Ascending aorta (tissue), 2 donors: ENCODE measurements around the gene CABCOCO1. TPM values are rescaled to one million over a fixed set of nuclear protein-coding genes. Genes with fewer than 3 reads are reported as not detected.
"Not testable (repeated sequence)": the region's sequence is repeated elsewhere in the genome, so short reads cannot be mapped to it uniquely, and the experiment has no call there.

ENCODE experiments used
- DNase-seq, 2 donors: peaks; one replicate each; pipeline ENCODE4 v3.0.0-alpha.2; 2019; ENCODE audit warnings: low spot score in 2 of 2
- H3K27ac ChIP-seq, 2 donors: fragments of 200-600 bp; sonication (generic); one replicate each; pipeline ENCODE4 v1.5.1; 2016 to 2017; ENCODE audit warnings: mild to moderate bottlenecking in 1 of 2
- H3K27me3 ChIP-seq: fragments of 200-600 bp; sonication (generic); one replicate; pipeline ENCODE4 v1.5.1; 2017
- H3K36me3 ChIP-seq, 2 donors: fragments of 200-600 bp; sonication (generic); one replicate each; pipeline ENCODE4 v1.5.1; 2016
- H3K4me1 ChIP-seq, 2 donors: fragments of 200-600 bp; sonication (generic); one replicate each; pipeline ENCODE4 v1.5.1; 2016 to 2017; ENCODE audit warnings: mild to moderate bottlenecking in 1 of 2
- H3K4me3 ChIP-seq, 2 donors: fragments of 200-600 bp; sonication (generic); one replicate each; pipeline ENCODE4 v1.5.1; 2016 to 2017; ENCODE audit warnings: mild to moderate bottlenecking in 1 of 2
- H3K9me3 ChIP-seq, 2 donors: fragments of 200-600 bp; sonication (generic); one replicate each; pipeline ENCODE4 v1.5.1; 2016
- intact Hi-C: fragments of 100-400 bp; cut with DNase I; formaldehyde crosslinking; loops from one replicate; pipeline ENCODE4 v1.15.1; 2023
- total RNA-seq: library from RNA; depleted of rRNA; stranded (reverse); fragments of >200 nt; gene quantifications from one replicate; pipeline ENCODE4 v1.1.0, GENCODE V29; 2016
- TF ChIP-seq, protein P1 (sequence below), 3 experiments: fragments of 200-600 bp in 2 of 3; fragments of 450-650 bp in 1 of 3; sonication (generic) in 2 of 3; IDR thresholded peaks; one replicate each; pipeline ENCODE4 v1.5.1; 2016 to 2019; ENCODE audit warnings: antibody characterized with exemption in 3 of 3, mild to moderate bottlenecking in 1 of 3, moderate library complexity in 1 of 3

CABCOCO1 gene
- total RNA-seq, 1 donor from 2014 or later, result not detected

DNA sequence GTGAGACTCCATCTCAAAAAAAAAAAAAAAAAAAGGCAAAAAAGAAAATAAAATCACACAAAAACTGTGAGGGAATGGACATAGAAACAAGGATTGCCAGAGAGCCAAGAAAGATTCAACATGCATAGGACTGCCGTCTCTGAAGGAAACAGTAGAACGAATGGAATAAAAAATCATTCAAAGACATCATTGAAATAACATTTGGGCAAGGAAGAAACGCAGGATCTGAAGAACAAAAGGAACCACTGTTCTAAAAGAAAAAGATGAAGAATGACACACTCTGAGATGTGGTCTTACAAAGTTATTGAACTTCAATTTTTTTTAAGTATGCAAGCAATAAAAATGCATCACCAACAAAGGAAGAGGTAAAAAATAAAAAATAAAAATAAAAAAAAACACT, 57.2 kb downstream of the CABCOCO1 start:
- TF ChIP-seq, protein P1, sequence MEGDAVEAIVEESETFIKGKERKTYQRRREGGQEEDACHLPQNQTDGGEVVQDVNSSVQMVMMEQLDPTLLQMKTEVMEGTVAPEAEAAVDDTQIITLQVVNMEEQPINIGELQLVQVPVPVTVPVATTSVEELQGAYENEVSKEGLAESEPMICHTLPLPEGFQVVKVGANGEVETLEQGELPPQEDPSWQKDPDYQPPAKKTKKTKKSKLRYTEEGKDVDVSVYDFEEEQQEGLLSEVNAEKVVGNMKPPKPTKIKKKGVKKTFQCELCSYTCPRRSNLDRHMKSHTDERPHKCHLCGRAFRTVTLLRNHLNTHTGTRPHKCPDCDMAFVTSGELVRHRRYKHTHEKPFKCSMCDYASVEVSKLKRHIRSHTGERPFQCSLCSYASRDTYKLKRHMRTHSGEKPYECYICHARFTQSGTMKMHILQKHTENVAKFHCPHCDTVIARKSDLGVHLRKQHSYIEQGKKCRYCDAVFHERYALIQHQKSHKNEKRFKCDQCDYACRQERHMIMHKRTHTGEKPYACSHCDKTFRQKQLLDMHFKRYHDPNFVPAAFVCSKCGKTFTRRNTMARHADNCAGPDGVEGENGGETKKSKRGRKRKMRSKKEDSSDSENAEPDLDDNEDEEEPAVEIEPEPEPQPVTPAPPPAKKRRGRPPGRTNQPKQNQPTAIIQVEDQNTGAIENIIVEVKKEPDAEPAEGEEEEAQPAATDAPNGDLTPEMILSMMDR (IDR thresholded peaks at IDR 0.05), result no peak
- no peaks in the 10 kb centered on the region for H3K36me3 ChIP-seq
- no peak overlapping the region for H3K27ac ChIP-seq
- no peaks in the 10 kb centered on the region for H3K4me1 ChIP-seq
- no peaks in the 10 kb centered on the region for H3K27me3 ChIP-seq
- H3K9me3 ChIP-seq, result no peaks in the 10 kb centered on the region
- DNase-seq, result no peak
- intact Hi-C loops, result no loop called here
- no peak overlapping the region for H3K4me3 ChIP-seq

- Histone ChIP-seq H3K27me3 (no peaks in the 10 kb centered on the region), H3K4me3 (no peak overlapping the region), H3K27ac (no peak overlapping the region), H3K4me1 (no peaks in the 10 kb centered on the region), H3K36me3 (no peaks in the 10 kb centered on the region), H3K9me3 (no peaks in the 10 kb centered on the region)
- TF ChIP-seq, protein P1 (IDR thresholded peaks at IDR 0.05), result no peak
- intact Hi-C loops, result no loop called here
- no peak for DNase-seq
Observed at GRCh38 chr10:61721431-61721830, 58.7 kb downstream of the CABCOCO1 start.

DNA sequence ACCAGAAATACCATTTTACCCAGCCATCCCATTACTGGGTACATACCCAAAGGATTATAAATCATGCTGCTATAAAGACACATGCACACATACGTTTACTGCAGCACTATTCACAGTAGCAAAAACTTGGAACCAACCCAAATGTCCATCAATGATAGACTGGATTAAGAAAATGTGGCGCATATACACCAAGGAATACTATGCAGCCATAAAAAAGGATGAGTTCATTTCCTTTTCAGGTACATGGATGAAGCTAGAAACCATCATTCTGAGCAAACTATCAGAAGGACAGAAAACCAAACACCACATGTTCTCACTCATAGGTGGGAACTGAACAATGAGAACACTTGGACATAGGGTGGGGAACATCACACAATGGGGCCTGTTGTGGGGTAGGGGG, 62.5 kb downstream of the CABCOCO1 start:
- H3K27me3 ChIP-seq, H3K4me1 ChIP-seq, H3K9me3 ChIP-seq, DNase-seq, H3K4me3 ChIP-seq, H3K27ac ChIP-seq, intact Hi-C loops, H3K36me3 ChIP-seq: not testable (repeated sequence)

- Histone ChIP-seq H3K36me3 (no peaks in the 10 kb centered on the region), H3K27me3 (no peaks in the 10 kb centered on the region), H3K4me1 (no peaks in the 10 kb centered on the region), H3K27ac (no peak overlapping the region), H3K9me3 (no peaks in the 10 kb centered on the region), H3K4me3 (no peak overlapping the region)
- intact Hi-C loops, result no loop called here
- no peak for DNase-seq
- TF ChIP-seq, protein P1 (IDR thresholded peaks at IDR 0.05), result no peak
Observed at GRCh38 chr10:61729596-61729995, 66.9 kb downstream of the CABCOCO1 start.

DNA sequence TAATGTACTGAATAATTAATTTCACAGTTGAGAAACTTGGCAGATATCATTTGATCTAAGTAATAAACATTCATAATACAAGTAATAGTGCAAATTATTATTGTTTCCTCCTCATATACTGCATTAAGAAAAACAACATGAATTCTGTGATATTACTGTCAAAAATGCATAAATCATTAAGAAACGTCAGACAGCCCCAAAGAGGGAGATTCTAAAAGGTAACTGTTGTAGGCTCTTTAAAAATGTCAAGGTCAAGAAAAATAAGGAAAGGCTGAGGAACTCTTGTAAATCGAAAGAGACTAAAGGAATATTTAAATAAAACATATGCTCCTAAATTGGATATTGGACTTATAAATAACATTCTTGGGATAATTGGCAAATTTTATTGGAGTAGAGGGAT, 67.9 kb downstream of the CABCOCO1 start:
- no peaks in the 10 kb centered on the region for H3K36me3 ChIP-seq
- H3K4me1 ChIP-seq, result no peaks in the 10 kb centered on the region
- H3K4me3 ChIP-seq, result no peak overlapping the region
- no peak overlapping the region for H3K27ac ChIP-seq
- TF ChIP-seq, protein P1 (IDR thresholded peaks at IDR 0.05), result no peak
- H3K9me3 ChIP-seq, result no peaks in the 10 kb centered on the region
- no peaks in the 10 kb centered on the region for H3K27me3 ChIP-seq
- no peak for DNase-seq
- intact Hi-C loops, result loop anchor here (5.0 kb wide), 1 partner anchor 913 kb away; no protein-coding TSS in a partner anchor

DNA sequence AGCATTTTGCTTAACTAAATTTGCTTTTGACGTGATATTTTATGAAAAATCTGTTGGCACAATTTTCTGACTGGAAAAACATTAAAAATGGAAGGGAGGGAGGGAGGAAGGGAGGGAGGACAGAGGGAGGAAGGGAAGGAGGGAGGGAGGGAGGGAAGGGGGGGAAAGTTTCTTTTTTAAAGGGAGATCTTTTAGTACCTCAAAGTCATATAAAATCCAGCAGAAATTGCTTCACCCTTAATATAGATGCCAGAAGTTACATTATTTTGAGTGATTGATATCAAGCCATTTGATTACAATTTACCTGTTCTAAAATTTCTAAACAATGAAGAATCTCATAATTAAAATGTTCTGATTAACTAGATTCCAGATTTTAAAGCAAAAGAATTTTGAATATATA, 68.9 kb downstream of the CABCOCO1 start:
- H3K4me1 ChIP-seq, result no peaks in the 10 kb centered on the region
- intact Hi-C loops, result loop anchor here (5.0 kb wide), 1 partner anchor 914 kb away; no protein-coding TSS in a partner anchor

More for the DNA sequence above, 68.9 kb downstream of the CABCOCO1 start:
- no peak overlapping the region for H3K4me3 ChIP-seq
- no peak overlapping the region for H3K27ac ChIP-seq
- DNase-seq, result no peak
- H3K36me3 ChIP-seq, result no peaks in the 10 kb centered on the region
- TF ChIP-seq, protein P1 (IDR thresholded peaks at IDR 0.05), result no peak
- H3K27me3 ChIP-seq, result no peaks in the 10 kb centered on the region
- H3K9me3 ChIP-seq, result no peaks in the 10 kb centered on the region
